Stimulated activated CD4-positive, alpha-beta T cell treated with anti-CD3 and anti-CD28 coated beads, Interleukin-1b, Interleukin-23, amount 100 ng/mL, for 1 hour (primary cell): ENCODE data around the gene RSF1.

Experiments used
- DNase-seq, 2 donors: peaks; one replicate each; pipeline ENCODE4 v3.0.0-alpha.2; 2020; ENCODE audit warnings: low read depth in 2 of 2

The RSF1 gene

DNA sequence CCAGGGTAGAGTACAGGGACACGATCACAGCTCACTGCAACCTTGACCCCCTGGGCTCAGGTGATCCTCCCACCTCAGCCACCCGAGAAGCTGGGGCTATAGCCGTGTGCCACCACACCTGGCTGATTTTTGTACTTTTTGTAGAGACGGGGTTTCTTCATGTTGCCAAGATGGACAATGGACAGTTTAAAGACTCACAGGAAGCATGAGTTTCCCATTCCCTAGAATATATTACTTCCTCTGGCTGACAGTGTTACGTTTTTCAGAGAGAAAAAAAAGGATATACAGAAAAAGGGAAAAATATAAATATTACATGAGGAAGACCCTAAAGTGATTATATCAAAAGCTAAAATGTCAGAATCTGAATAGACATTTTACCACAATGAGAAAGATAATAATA lies 72.3 kb downstream of the RSF1 start:
- no peak for DNase-seq

GRCh38 chr11:77747381-77747969 lies 73.0 kb downstream of the RSF1 start:
- no peak for DNase-seq

DNA sequence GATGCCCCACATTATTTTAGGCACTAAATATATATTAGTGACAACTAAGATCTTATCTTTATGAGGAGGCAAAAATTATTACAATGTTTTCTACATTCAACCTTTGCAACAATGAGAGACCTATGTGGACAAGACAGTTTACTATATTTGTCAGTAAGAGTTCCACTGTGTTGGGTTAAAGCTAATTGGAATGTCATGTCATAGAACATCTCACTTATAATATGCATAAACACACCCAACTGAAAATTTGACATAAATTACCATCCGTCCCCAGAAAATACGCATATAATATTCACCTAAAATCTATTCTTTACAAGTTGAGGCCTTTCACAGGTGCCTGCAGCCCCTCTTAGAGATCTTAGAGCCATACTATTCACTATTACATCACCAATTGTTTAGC lies 84.0 kb downstream of the RSF1 start:
- DNase-seq, result no peak

DNA sequence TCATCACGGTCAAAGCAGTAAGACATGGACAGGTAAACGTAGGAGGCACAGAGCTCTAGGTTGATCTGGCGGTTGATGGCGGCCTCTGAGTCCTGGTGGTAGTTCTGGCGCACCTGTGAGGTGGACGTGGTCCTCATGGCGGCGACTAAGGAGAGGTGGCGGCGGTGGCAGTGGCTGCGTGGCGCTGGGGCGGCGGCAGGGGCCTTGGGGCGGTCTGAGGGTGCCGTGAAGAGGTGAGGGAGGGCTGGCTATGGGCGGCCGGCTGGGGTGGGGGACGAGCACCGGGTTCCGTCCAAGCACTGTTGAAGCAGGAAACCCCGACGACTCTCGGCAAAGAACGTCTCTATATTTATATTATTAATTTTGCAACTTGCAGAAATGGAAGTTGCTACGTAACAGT lies 85.6 kb downstream of the RSF1 start:
- no peak for DNase-seq

DNA sequence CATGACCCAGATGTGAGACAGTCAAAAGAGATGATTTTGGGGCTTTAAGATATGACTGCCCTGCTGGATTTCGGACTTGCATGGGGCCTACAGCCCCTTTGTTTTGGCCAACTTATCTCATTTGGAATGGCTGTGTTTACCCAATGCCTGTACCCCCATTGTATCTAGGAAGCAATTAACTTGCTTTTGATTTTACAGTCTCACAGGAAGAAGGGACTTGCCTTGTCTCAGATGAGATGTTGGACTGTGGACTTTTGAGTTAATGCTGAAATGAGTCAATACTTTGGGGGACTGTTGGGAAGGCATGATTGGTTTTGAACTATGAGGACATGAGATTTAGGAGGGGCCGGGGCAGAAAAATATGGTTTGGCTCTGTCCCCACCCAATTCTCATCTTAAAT lies 88.4 kb downstream of the RSF1 start:
- no peak for DNase-seq

DNA sequence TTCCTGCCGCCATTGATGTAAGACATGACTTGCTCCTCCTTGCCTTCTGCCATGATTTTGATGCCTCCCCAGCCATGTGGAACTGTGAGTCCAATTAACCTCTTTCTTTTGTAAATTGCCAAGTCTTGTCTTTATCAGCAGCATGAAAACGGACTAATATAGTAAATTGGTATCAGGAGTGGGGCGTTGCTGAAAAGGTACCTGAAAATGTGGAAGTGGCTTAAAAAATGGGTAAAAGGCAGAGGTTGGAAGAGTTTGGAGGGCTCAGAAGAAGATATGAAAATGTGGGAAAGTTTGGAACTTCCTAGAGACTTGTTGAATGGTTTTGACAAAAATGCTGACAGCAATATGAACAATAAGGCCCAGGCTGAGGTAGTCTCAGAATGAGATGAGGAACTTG lies 89.7 kb downstream of the RSF1 start:
- no peak for DNase-seq

DNA sequence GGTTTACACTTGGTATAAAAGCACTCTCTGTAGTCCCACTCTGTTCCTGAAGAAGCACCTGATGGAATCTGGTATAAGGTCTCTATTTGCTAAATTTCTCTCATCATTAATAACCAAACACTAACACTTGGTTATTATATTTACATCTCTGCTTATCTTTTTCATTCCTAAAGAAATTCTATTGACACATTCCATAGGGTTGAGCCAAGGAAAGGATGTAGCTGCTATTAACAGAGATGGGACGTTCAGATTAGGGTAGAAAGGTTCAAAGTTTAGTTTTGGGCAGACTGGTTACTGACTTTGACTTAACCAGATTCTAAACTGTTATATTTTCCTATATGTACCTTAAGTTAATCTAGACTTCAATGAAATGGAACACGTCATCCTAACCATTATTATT lies 91.5 kb downstream of the RSF1 start:
- DNase-seq, result no peak

GRCh38 chr11:77728203-77728786 lies 92.2 kb downstream of the RSF1 start:
- no peak for DNase-seq

- no peak for DNase-seq
Measured at GRCh38 chr11:77726524-77726923, 94.0 kb downstream of the RSF1 start.

- DNase-seq, result no peak
Measured at GRCh38 chr11:77725433-77725832, 95.1 kb downstream of the RSF1 start.

DNA sequence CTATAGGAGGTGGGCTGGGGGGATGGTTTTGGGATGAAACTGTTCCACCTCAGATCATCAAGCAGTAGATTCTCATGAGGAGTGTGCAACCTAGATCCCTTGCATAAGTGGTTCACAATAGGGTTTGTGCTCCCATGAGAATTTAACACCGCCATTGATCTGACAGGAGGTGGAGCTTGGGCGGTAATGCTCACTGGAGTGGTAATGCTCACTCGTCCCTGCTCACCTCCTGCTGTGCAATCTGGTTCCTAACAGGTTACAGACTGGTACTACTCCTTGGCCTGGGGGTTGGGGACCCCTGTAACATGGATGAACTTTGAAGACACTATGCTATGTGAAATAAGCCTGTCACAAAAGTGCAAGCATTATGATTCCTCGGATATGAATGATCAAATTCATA lies 95.9 kb downstream of the RSF1 start:
- no peak for DNase-seq

GRCh38 chr11:77723024-77723423 lies 97.5 kb downstream of the RSF1 start:
- DNase-seq, result no peak

GRCh38 chr11:77710358-77710757 lies 110.2 kb downstream of the RSF1 start:
- no peak for DNase-seq

DNA sequence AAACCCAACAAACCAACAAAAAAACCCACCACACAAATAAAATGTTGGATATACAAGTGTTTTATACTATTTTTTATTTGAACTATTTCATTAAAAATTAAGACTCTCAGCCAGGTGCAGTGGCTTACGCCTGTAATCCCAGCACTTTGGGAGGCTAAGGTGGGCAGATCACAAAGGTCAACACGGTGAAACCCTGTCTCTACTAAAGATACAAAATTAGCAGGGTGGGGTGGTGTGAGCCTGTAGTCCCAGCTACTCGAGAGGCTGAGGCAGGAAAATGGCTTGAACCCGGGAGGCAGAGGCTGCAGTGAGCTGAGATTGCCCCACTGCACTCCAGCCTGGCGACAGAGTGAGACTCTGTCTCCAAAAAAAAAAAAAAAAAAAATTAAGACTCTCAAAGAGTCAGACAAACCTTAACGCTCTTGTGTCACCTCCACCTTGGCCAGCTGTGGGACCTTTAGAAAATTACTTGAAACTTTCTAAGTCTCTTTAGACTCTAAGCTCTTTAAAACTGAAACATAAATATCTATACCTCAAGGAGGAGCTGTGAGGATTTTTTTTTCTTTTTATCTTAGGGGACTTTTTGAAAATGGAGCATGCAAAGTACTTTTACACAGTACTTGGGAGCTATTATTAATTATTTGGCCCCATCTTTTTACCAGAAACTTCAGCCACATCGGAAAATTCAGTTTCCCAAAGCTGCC lies 114.5 kb downstream of the RSF1 start:
- no peak for DNase-seq

GRCh38 chr11:77705195-77705875 lies 115.2 kb downstream of the RSF1 start:
- no peak for DNase-seq

- no peak for DNase-seq
Measured at GRCh38 chr11:77704029-77704428, 116.5 kb downstream of the RSF1 start.

GRCh38 chr11:77699425-77699824 lies 121.1 kb downstream of the RSF1 start:
- DNase-seq, result no peak

DNA sequence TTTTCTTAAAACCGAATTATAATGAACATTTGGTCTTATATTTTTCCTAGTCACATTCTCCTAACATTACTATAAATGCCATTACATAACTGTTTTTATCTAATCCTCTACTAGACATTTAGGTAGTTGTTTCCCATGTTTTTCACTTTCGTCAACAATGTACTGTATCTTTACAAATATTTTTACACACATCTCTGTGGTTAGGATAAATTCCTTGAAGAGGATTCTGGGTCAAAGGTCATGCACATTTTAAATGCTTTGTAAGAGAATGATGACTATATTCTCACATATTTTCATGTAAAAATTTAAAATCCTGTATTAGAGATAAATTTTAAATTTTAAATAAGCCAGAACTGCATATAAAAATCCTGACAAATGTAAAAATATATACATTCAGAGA lies 121.6 kb downstream of the RSF1 start:
- DNase-seq, result no peak

DNA sequence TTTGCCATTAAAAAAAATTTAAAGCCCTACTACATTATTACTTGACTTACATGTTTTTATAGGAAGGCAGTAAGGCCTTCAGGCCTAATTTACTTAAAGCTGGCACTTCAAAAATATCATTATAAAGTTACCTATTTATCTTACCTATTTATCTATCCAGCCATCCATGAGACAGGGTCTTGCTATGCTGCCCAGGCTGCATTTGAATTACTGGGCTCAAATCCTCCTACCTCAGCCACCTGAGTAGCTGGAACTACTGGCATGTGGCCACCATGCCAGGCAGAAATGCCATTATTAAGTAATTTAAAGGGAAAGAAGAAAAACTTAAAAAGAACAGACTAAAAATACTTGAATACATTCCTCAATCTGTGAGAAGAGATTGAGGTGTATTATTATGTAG lies 122.7 kb downstream of the RSF1 start:
- no peak for DNase-seq

GRCh38 chr11:77695417-77695816 lies 125.1 kb downstream of the RSF1 start:
- no peak for DNase-seq

DNA sequence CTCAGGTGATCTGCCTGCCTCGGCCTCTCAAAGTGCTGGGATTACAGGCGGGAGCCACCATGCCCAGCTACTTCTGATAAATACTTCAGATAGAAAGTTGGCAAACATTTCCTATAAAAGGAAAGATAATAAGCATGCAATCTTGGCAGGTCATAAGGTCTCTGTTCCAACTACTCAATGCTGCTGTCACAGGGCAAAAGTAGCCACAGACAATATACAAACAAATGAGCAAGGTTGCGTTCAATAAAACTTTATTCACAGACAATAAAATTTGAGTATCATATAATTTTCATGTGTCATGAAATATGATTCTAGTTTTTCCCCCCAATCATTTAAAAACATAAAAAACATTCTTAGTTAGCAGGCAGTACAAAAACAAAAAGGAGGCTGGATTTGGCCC lies 129.9 kb downstream of the RSF1 start:
- no peak for DNase-seq

DNA sequence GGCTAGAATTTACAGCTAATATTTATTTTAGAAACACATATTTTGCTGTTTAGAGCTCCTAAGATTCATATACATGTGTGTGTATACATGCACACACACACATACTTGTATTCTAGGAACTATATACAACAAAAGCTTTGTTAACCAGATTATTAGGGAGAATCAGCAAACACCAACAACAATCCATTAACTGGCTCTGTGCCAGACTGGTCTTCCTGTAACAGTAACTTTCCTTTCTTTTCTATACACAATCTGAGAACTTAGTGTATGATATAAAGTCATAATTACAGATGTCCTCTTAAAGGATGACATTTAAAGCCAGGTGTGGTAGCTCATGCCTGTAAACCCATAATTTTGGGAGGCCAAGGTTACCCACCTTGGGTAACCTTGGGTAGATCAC lies 133.4 kb downstream of the RSF1 start:
- no peak for DNase-seq

GRCh38 chr11:77677138-77677537 lies 143.4 kb downstream of the RSF1 start:
- no peak for DNase-seq
